LNCAP (cell line): Measurements from ENCODE around the gene OR5M11.

Experiments used
- CTCF ChIP-seq: fragments of 450-650 bp; IDR thresholded peaks from 2 replicates; pipeline ENCODE4 v1.5.1; 2017; ENCODE audit warnings: mild to moderate bottlenecking

The OR5M11 gene

GRCh38 chr11:56513280-56513679 is 29.8 kb downstream of the OR5M11 start:
- TF ChIP-seq CTCF = no peak

- TF ChIP-seq CTCF = no peak
Observed at GRCh38 chr11:56509439-56509838, 33.6 kb downstream of the OR5M11 start.

GRCh38 chr11:56497010-56497409 is 46.0 kb downstream of the OR5M11 start:
- no peak for TF ChIP-seq CTCF

- no peak for TF ChIP-seq CTCF
Observed at GRCh38 chr11:56495117-56495516, 47.9 kb downstream of the OR5M11 start.
